IMR-90 (cell line): Measurements from ENCODE around the gene DMD. TPM values are rescaled to one million over a fixed set of nuclear protein-coding genes. Genes with fewer than 3 reads are reported as not detected.

Experiments used
- ATAC-seq: fragments of 200-7000 bp; cut with Tn5 transposase; 2 replicates; pipeline ENCODE4 v1.9.1; 2020; ENCODE audit warnings: low read depth, mild to moderate bottlenecking, moderate library complexity
- BruUV-seq: library from RNA; stranded (reverse); fragments of 400-500 nt; replicated peaks from 2 replicates; lab custom pipeline; 2021; lab: Mats Ljungman, UMichigan
- CTCF ChIA-PET: fragments of 300-600 bp; formaldehyde crosslinking; extraction: SDS; loops from one replicate; lab custom pipeline; 2021; ENCODE audit warnings: antibody characterized with exemption; lab: Yijun Ruan, JAX
- POLR2A ChIA-PET: fragments of 300-600 bp; sonication (Branson Sonifier 250); formaldehyde crosslinking; loops from one replicate; lab custom pipeline; 2022; ENCODE audit warnings: antibody characterized with exemption; ENCODE audit not compliant: unreplicated experiment; lab: Charles Lee
- DNase-seq: peaks from one replicate; pipeline ENCODE4 v3.0.0; 2013
- H2AFZ ChIP-seq: replicated peaks from 2 replicates; pipeline ENCODE3; 2013; ENCODE audit warnings: low read length, mild to moderate bottlenecking; ENCODE audit not compliant: poor library complexity
- H2AK5ac ChIP-seq: 2 replicates; pipeline ENCODE4 v1.6.1; 2013; ENCODE audit warnings: low read depth, low read length, inconsistent platforms
- H2AK9ac ChIP-seq: replicated peaks from 2 replicates; pipeline ENCODE3; 2013; ENCODE audit warnings: mild to moderate bottlenecking, low read depth, low read length, moderate library complexity; ENCODE audit not compliant: poor library complexity
- H2BK120ac ChIP-seq: 2 replicates; pipeline ENCODE4 v1.6.1; 2013; ENCODE audit warnings: low read depth, low read length, inconsistent platforms
- H2BK15ac ChIP-seq: 3 replicates; pipeline ENCODE4 v1.6.1; 2013; ENCODE audit warnings: low read depth, low read length, inconsistent platforms
- H2BK20ac ChIP-seq: 2 replicates; pipeline ENCODE4 v1.6.1; 2013; ENCODE audit warnings: low read depth, mild to moderate bottlenecking, inconsistent platforms, low read length, moderate library complexity
- H2BK5ac ChIP-seq: 2 replicates; pipeline ENCODE4 v1.6.1; 2013; ENCODE audit warnings: mild to moderate bottlenecking, low read depth, low read length, inconsistent platforms; ENCODE audit not compliant: poor library complexity, severe bottlenecking
- H3K14ac ChIP-seq: replicated peaks from 2 replicates; pipeline ENCODE4 v1.6.1; 2013; ENCODE audit warnings: low read depth, low read length, inconsistent platforms
- H3K18ac ChIP-seq: 2 replicates; pipeline ENCODE4 v1.6.1; 2013; ENCODE audit warnings: low read depth, low read length, control low read depth
- H3K23ac ChIP-seq: 2 replicates; pipeline ENCODE4 v1.6.1; 2013; ENCODE audit warnings: low read depth, low read length, inconsistent platforms
- H3K27ac ChIP-seq: 2 replicates; pipeline ENCODE4 v1.5.1; 2013; ENCODE audit warnings: mild to moderate bottlenecking, control low read depth, low read length; ENCODE audit not compliant: insufficient read depth
- H3K27me3 ChIP-seq: 2 replicates; pipeline ENCODE4 v1.6.1; 2013; ENCODE audit warnings: low read length; ENCODE audit not compliant: control insufficient read depth, insufficient read depth
- H3K36me3 ChIP-seq: 2 replicates; pipeline ENCODE4 v1.6.1; 2013; ENCODE audit warnings: low read length, mixed read lengths; ENCODE audit not compliant: control insufficient read depth, insufficient read depth
- H3K4ac ChIP-seq: 2 replicates; pipeline ENCODE4 v1.6.1; 2013; ENCODE audit warnings: low read depth, low read length, inconsistent platforms
- H3K4me1 ChIP-seq: 2 replicates; pipeline ENCODE4 v1.6.1; 2013; ENCODE audit warnings: low read length, mixed read lengths; ENCODE audit not compliant: control insufficient read depth, insufficient read depth
- H3K4me2 ChIP-seq: 2 replicates; pipeline ENCODE4 v1.6.1; 2013; ENCODE audit warnings: low read depth, mild to moderate bottlenecking, control low read depth, low read length, moderate library complexity
- H3K4me3 ChIP-seq: 2 replicates; pipeline ENCODE4 v1.5.1; 2013; ENCODE audit warnings: low read depth, mild to moderate bottlenecking, control low read depth, low read length, moderate library complexity; ENCODE audit not compliant: insufficient read depth
- H3K56ac ChIP-seq: 2 replicates; pipeline ENCODE4 v1.6.1; 2013; ENCODE audit warnings: low read length, inconsistent platforms; ENCODE audit not compliant: insufficient read depth; ENCODE audit errors: extremely low read depth
- H3K79me1 ChIP-seq, 2 experiments: 2 replicates each; pipeline ENCODE4 v1.6.1; 2013; ENCODE audit warnings: low read length in 2 of 2, inconsistent platforms in 1 of 2, low read depth in 1 of 2
- H3K9ac ChIP-seq: 2 replicates; pipeline ENCODE4 v1.6.1; 2013; ENCODE audit warnings: low read depth, low read length, control low read depth
- H3K9me1 ChIP-seq: 2 replicates; pipeline ENCODE4 v1.6.1; 2013; ENCODE audit warnings: low read length, inconsistent platforms; ENCODE audit not compliant: insufficient read depth
- H3K9me3 ChIP-seq: 2 replicates; pipeline ENCODE4 v1.6.1; 2013; ENCODE audit warnings: low read length; ENCODE audit not compliant: control insufficient read depth, insufficient read depth
- H4K20me1 ChIP-seq: 2 replicates; pipeline ENCODE4 v1.6.1; 2013; ENCODE audit warnings: low read length, inconsistent platforms; ENCODE audit not compliant: insufficient read depth
- H4K5ac ChIP-seq: 2 replicates; pipeline ENCODE4 v1.6.1; 2013; ENCODE audit warnings: mild to moderate bottlenecking, low read depth, low read length, control low read depth
- H4K8ac ChIP-seq, 2 experiments: 2 replicates each; pipeline ENCODE4 v1.6.1; 2013; ENCODE audit warnings: low read depth in 2 of 2, low read length in 2 of 2, control low read depth in 1 of 2, inconsistent platforms in 1 of 2
- H4K91ac ChIP-seq: 2 replicates; pipeline ENCODE4 v1.6.1; 2013; ENCODE audit warnings: low read depth, low read length, inconsistent platforms; ENCODE audit not compliant: insufficient read depth
- MAZ ChIP-seq: IDR thresholded peaks from 2 replicates; pipeline ENCODE4 v1.6.1; 2012; ENCODE audit warnings: low read depth, mild to moderate bottlenecking, low read length, improper control_type of control experiment, moderate library complexity, borderline replicate concordance
- WGBS, 2 experiments: methylation state at CpG; one replicate each; pipeline versions ENCODE4 v1.1.5 to v1.1.7; 2013; ENCODE audit warnings: missing lambda C conversion rate in 2 of 2; ENCODE audit not compliant: insufficient read length in 1 of 2; ENCODE audit errors: extremely low coverage in 2 of 2; 5-methylcytosine and 5-hydroxymethylcytosine counted together
- dilution Hi-C: fragments of 300-500 bp; cut with HindIII; formaldehyde crosslinking; loops from one replicate; pipeline ENCODE4 v1.14.3; 2018; ENCODE audit warnings: low sequenced_read_pairs; ENCODE audit not compliant: unreplicated experiment
- in situ Hi-C: fragments of 300-500 bp; cut with MboI; formaldehyde crosslinking; loops from 3 replicates; pipeline ENCODE4 v1.14.3; 2019; ENCODE audit warnings: low sequenced_read_pairs, inconsistent platforms, mixed read lengths
- intact Hi-C: fragments of 100-400 bp; cut with micrococcal nuclease; formaldehyde crosslinking; loops from 2 replicates; pipeline ENCODE4 v1.10.0; 2022
- polyA plus RNA-seq, 3 experiments: library from polyadenylated mRNA; depleted of rRNA; stranded (reverse); fragments of >200 nt; gene quantifications; 2 replicates each; pipeline ENCODE4 v1.2.3, GENCODE V29; 2012; ENCODE audit warnings: low replicate concordance in 1 of 3
- total RNA-seq: library from RNA; depleted of rRNA; stranded (reverse); fragments of >200 nt; gene quantifications from 2 replicates; pipeline ENCODE4 v1.2.3, GENCODE V29; 2012

Gene DMD
- total and polyA plus RNA-seq, 2 of the 4 experiments (the other 2 are of a cell fraction): 6.6 to 11.8 TPM

- Histone ChIP-seq H3K9me3 (no peaks in the 10 kb centered on the region), H3K9ac (no peak overlapping the region), H2BK120ac (no peak overlapping the region), H4K91ac (no peak overlapping the region), H3K56ac (no peak overlapping the region), H3K36me3 (no peaks in the 10 kb centered on the region), H4K5ac (no peak overlapping the region), H2AK5ac (no peak overlapping the region), H3K4me2 (no peak overlapping the region), H3K79me1 (no peaks in the 10 kb centered on the region), H3K14ac (no peak overlapping the region), H3K9me1 (no peaks in the 10 kb centered on the region), H4K8ac (no peak overlapping the region), H2BK15ac (no peak overlapping the region), H3K18ac (no peak overlapping the region), H3K23ac (no peak overlapping the region), H3K27ac (no peak overlapping the region), H2AK9ac (no peak overlapping the region), H4K20me1 (no peaks in the 10 kb centered on the region), H3K4ac (no peak overlapping the region), H2BK5ac (no peak overlapping the region), H3K27me3 (no peaks in the 10 kb centered on the region), H2BK20ac (no peak overlapping the region), H2AFZ (no peak overlapping the region), H3K4me3 (no peak overlapping the region), H3K4me1 (no peaks in the 10 kb centered on the region)
- no peak for ATAC-seq
- DNase-seq: no peak
- no peak for TF ChIP-seq MAZ
- BruUV-seq: no TSS peak
- intact Hi-C loops: no loop called here
- CTCF ChIA-PET: no interaction called here
- dilution Hi-C loops: no loop called here
- in situ Hi-C loops: no loop called here
- no CpG with 5 or more reads among the region's 3 CpGs for WGBS, 2 experiments
- POLR2A ChIA-PET: no interaction called here
These were observed 1970.4 kb downstream of the DMD start for GRCh38 chrX:31240982-31241381.
